ENCODE data around the gene FCHSD2. TPM values are rescaled to one million over a fixed set of nuclear protein-coding genes. Genes with fewer than 3 reads are reported as not detected.
A peak's percentile ranks its signal among the peaks of the same experiment; 100 is the strongest.

The FCHSD2 gene
- total RNA-seq, 1 donor, result 34.0 TPM

DNA sequence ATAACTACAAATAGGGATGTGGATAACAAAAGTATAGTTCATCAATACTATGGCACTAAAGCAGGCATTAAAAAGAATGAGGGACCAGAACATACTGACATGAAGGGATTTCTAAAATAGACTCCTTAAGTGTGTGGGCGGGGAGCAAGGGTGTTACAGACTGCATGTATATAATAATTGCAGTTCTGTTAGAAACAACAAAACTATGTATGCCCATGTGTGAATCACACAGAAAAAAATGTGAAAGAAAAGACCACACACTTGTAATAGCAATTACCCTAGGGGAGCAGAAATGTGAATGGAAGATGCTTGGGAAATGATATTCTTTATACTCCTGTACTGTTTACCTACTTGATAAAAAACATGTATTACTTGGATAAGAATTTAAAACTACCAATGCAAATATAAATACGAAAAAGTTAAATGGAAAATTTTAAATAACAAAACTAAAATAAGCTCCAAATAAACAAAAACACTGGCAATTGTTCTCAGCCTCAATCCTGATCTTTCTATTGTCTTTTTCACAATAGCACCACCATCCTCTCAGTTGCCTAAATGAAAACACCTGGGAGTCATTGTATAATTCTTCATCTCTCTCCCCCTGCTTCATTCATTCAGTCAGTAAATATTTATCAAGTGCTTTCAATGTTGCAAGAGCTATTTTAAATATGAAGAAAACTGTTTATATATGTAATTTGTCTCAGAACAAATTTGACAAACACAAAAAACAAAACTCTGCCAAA is 129.8 kb downstream of the FCHSD2 start:
- Histone ChIP-seq H2AFZ (ENCODE audit: low read length) (no peak overlapping the region), H3K36me3 (ENCODE audit: insufficient read depth, low read length) (peaks cover 8% of the 10 kb centered on the region), H3K4me2 (ENCODE audit: insufficient read depth, low read length) (no peak overlapping the region), H3K27ac (ENCODE audit: low read depth, low read length) (no peak overlapping the region), H3K9me3 (ENCODE audit: low read depth, low read length) (peaks cover 2% of the 10 kb centered on the region), H3K4me3 (ENCODE audit: insufficient read depth, low read length) (no peak overlapping the region), H3K4me1 (ENCODE audit: insufficient read depth, low read length) (peaks cover 20% of the 10 kb centered on the region), H3K27me3 (ENCODE audit: insufficient read depth, low read length) (no peaks in the 10 kb centered on the region), H4K20me1 (ENCODE audit: insufficient read depth, low read length) (peaks cover 32% of the 10 kb centered on the region), H3K79me2 (ENCODE audit: insufficient read depth, low read length) (peaks cover 19% of the 10 kb centered on the region)
- TF ChIP-seq, protein P1, sequence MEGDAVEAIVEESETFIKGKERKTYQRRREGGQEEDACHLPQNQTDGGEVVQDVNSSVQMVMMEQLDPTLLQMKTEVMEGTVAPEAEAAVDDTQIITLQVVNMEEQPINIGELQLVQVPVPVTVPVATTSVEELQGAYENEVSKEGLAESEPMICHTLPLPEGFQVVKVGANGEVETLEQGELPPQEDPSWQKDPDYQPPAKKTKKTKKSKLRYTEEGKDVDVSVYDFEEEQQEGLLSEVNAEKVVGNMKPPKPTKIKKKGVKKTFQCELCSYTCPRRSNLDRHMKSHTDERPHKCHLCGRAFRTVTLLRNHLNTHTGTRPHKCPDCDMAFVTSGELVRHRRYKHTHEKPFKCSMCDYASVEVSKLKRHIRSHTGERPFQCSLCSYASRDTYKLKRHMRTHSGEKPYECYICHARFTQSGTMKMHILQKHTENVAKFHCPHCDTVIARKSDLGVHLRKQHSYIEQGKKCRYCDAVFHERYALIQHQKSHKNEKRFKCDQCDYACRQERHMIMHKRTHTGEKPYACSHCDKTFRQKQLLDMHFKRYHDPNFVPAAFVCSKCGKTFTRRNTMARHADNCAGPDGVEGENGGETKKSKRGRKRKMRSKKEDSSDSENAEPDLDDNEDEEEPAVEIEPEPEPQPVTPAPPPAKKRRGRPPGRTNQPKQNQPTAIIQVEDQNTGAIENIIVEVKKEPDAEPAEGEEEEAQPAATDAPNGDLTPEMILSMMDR (IDR thresholded peaks at IDR 0.05; ENCODE audit: extremely low read depth, low read depth, low read length), result no peak
- DNase-seq (ENCODE audit: insufficient read length, low spot score, missing footprints), result peak; percentile 11

DNA sequence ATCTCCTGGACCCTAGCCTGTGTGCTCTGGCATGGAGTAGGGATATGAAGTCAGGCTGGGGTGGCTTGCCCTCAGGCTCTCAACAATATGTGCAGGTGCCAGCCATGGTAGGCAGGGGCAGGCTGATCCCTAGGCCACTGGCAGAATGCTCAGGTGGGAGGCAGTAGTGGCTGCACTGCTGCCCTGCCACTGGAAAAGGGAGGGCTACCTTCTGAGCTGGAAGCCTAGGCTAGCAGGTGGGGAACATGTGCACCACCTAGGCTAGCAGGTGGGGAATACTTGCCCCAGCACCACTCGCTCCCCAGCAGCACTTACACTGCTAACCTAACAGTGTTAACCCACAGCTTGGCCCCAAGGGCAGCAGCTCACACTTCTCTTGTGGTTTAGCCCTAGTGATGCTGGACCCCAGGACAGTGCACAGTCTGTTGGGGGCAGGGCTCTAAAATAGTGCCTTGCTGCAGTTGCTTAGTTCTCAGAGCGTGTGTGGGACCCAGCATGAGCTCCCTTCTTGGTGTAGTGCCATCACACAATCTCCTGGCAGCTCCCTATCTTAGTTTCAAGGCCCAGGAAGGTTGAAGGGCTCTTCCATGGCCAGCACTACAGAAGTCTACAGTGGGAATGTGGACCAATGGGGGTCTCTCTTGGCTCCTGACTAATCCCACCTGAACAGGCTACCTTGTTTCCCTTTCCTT is 130.8 kb downstream of the FCHSD2 start:
- Histone ChIP-seq H3K27me3 (ENCODE audit: insufficient read depth, low read length) (no peaks in the 10 kb centered on the region), H2AFZ (ENCODE audit: low read length) (no peak overlapping the region), H4K20me1 (ENCODE audit: insufficient read depth, low read length) (peaks cover 28% of the 10 kb centered on the region), H3K36me3 (ENCODE audit: insufficient read depth, low read length) (peaks cover 8% of the 10 kb centered on the region), H3K79me2 (ENCODE audit: insufficient read depth, low read length) (peaks cover 13% of the 10 kb centered on the region), H3K27ac (ENCODE audit: low read depth, low read length) (no peak overlapping the region), H3K4me2 (ENCODE audit: insufficient read depth, low read length) (no peak overlapping the region), H3K4me3 (ENCODE audit: insufficient read depth, low read length) (no peak overlapping the region), H3K4me1 (ENCODE audit: insufficient read depth, low read length) (peaks cover 20% of the 10 kb centered on the region), H3K9me3 (ENCODE audit: low read depth, low read length) (peaks cover 2% of the 10 kb centered on the region)
- peak; percentile 35 for DNase-seq (ENCODE audit: insufficient read length, low spot score, missing footprints)
- TF ChIP-seq, protein P1 (IDR thresholded peaks at IDR 0.05; ENCODE audit: extremely low read depth, low read depth, low read length), result no peak

DNA sequence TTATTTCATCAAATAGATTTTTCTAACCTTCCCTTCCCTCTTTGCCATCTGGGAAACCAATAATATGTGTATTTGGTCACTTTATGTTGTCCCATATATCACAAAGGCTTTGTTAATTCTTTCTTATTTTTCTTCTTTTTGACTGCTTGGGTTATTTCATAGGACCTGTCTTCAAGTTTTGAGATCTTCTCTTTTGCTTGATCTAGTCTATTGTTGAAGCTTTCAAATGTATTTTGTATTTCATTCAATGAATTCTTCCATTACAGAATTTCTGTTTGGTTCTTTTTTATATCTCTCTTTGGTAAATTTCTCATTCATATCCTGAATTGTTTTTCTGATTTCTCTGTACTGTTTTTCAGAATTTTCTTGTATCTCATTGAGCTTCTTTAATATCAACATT is 132.1 kb downstream of the FCHSD2 start:
- Histone ChIP-seq H3K27ac (ENCODE audit: low read depth, low read length) (no peak overlapping the region), H3K79me2 (ENCODE audit: insufficient read depth, low read length) (peaks cover 18% of the 10 kb centered on the region), H3K9me3 (ENCODE audit: low read depth, low read length) (peaks cover 2% of the 10 kb centered on the region), H3K4me3 (ENCODE audit: insufficient read depth, low read length) (no peak overlapping the region), H2AFZ (ENCODE audit: low read length) (no peak overlapping the region), H3K4me2 (ENCODE audit: insufficient read depth, low read length) (no peak overlapping the region), H4K20me1 (ENCODE audit: insufficient read depth, low read length) (peaks cover 30% of the 10 kb centered on the region), H3K27me3 (ENCODE audit: insufficient read depth, low read length) (no peaks in the 10 kb centered on the region), H3K4me1 (ENCODE audit: insufficient read depth, low read length) (peaks cover 20% of the 10 kb centered on the region), H3K36me3 (ENCODE audit: insufficient read depth, low read length) (peaks cover 8% of the 10 kb centered on the region)
- no peak for DNase-seq (ENCODE audit: insufficient read length, low spot score, missing footprints)
- TF ChIP-seq, protein P1 (IDR thresholded peaks at IDR 0.05; ENCODE audit: extremely low read depth, low read depth, low read length), result no peak

DNA sequence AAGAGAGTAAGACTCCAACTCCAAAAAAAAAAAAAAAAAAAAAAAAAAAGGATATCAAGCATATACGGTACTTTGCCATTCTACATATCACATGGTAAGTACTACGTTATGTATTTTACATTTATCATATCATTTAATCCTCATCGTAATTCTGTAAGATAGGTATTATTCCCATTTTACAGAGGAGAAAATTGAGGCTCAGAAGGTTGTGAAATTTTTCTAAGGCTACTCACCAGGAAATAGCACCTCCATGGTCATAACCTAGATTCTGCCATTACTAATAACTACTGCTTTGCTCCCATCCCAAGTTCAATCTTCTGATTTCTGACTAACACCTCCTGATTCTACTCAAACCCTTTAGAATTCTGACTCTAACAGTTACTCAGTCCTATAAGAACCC is 138.0 kb downstream of the FCHSD2 start:
- Histone ChIP-seq H3K36me3 (ENCODE audit: insufficient read depth, low read length) (peaks cover 4% of the 10 kb centered on the region), H3K9me3 (ENCODE audit: low read depth, low read length) (no peaks in the 10 kb centered on the region), H3K79me2 (ENCODE audit: insufficient read depth, low read length) (peaks cover 27% of the 10 kb centered on the region), H4K20me1 (ENCODE audit: insufficient read depth, low read length) (peaks cover 6% of the 10 kb centered on the region), H3K4me2 (ENCODE audit: insufficient read depth, low read length) (no peak overlapping the region), H2AFZ (ENCODE audit: low read length) (no peak overlapping the region), H3K27me3 (ENCODE audit: insufficient read depth, low read length) (no peaks in the 10 kb centered on the region), H3K27ac (ENCODE audit: low read depth, low read length) (no peak overlapping the region), H3K4me1 (ENCODE audit: insufficient read depth, low read length) (peaks cover 4% of the 10 kb centered on the region), H3K4me3 (ENCODE audit: insufficient read depth, low read length) (no peak overlapping the region)
- DNase-seq (ENCODE audit: insufficient read length, low spot score, missing footprints), result no peak
- TF ChIP-seq, protein P1 (IDR thresholded peaks at IDR 0.05; ENCODE audit: extremely low read depth, low read depth, low read length), result no peak
